NCI-H1417 (cell line): ENCODE measurements around the gene RCC1.
"Not testable (repeated sequence)": the region's sequence is repeated elsewhere in the genome, so short reads cannot be mapped to it uniquely, and the experiment has no call there.

Experiments used
- DNase-seq, 3 experiments: peaks; one replicate each; lab custom pipeline; 2025; lab: John Stamatoyannopoulos, UW

RCC1 gene

GRCh38 chr1:28512058-28512611 lies 6.3 kb downstream of the RCC1 start:
- no peak for DNase-seq

DNA sequence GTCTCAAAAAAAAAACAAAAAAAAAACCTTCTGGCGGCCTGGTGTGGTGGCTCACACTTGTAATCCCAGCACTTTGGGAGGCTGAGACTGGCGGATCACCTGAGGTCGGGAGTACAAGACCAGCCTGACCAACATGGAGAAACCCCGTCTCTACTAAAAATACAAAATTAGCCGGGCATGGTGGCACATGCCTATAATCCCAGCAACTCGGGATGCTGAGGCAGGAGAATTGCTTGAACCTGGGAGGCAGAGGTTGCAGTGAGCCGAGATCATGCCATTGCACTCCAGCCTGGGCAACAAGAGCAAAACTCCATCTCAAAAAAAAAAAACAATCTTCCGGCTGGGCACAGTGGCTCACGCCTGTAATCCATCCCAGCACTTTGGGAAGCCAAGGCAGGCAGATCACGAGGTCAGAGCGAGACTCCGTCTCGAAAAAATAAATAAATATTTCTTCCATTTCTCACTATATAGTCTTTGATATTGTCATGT lies 8.6 kb downstream of the RCC1 start:
- DNase-seq = not testable (repeated sequence)

GRCh38 chr1:28516518-28516956 lies 10.7 kb downstream of the RCC1 start:
- DNase-seq = no peak

DNA sequence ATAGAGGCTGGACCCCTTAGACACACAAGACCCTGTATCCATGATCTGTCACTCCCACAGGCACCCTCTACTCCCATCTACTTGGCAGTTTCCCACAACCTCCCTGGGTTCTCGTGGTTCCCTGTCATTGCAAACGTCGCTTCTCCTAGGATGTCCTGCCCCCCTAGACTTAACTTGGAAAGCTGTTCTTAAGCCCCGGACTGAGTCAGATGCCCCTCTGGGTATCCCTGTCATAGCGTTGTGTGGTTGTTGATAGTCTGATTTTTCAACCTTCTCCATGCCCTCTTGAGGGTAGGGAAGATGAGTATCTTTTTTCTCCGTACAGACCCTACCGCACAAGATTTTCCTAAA lies 11.8 kb downstream of the RCC1 start:
- no peak for DNase-seq

DNA sequence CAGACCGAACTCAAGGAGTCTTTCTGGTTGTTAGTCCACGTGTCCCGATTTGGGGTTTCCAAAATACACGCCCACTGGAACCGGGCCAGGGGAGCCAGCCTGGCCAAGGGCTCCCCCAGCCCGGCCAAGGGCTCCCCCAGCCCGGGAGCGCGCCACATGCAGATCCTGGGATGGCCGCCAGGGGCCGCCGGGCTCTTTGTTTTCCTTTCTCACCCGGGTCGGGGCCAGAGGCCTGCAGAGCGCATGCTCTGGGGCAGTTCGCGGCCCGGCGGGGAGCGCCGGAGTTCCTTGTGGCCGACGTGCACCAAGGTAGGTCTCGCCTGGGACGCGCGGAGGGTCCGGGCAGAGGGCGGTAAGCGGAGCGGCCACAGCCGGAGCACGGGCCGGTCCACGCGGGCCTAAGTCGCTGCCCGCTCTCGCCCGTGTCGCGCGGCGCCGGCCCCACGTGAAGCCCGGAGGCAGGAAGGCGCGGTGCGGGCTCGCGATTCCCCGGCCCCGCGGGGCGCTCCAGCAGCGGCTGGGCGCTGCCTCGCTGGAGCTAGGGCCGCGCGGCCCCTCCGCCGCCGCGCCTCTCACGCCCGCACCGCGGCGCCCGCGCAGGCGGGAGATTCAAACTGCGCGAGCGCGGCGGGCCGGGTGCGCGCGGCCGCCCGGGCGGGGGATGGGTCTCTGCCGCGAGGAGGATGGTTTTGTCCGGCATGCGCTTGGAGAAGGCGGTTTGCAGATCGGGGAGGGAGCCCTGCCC lies 12.3 kb downstream of the RCC1 start:
- DNase-seq = peak; percentile 88 to 96 (median 94)

DNA sequence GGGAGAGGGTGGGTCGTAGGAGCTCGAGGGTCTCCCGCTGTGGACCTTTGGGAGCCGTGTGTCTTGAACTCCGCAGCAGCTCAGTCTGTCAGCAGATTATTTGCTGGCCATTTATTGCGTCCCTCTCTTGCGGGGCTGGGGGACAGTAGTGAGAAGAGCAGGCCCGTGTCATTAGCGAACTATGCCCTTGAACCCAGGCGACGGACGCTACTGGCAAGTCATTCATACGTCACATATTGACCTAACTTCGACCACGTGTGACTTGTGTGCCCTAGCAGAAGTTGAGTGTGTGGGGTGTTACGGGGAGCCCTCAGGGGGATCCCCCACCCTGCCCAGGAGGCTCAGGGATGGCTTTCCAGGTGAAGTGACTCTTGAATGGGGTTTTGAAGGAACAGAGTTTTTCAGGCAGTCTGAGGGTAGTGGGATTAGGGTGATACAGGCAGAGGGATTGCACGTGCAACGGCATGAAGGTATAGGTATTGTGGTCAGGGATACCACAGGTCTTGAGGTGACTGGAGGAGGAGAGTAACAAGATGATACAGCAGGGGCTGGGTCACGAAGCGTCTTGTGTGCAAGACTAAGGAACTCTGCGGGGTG lies 13.0 kb downstream of the RCC1 start:
- DNase-seq = no peak

GRCh38 chr1:28519946-28520725 lies 14.3 kb downstream of the RCC1 start:
- no peak for DNase-seq

- not testable (repeated sequence) for DNase-seq
These were observed 15.0 kb downstream of the RCC1 start for GRCh38 chr1:28520796-28521195.

DNA sequence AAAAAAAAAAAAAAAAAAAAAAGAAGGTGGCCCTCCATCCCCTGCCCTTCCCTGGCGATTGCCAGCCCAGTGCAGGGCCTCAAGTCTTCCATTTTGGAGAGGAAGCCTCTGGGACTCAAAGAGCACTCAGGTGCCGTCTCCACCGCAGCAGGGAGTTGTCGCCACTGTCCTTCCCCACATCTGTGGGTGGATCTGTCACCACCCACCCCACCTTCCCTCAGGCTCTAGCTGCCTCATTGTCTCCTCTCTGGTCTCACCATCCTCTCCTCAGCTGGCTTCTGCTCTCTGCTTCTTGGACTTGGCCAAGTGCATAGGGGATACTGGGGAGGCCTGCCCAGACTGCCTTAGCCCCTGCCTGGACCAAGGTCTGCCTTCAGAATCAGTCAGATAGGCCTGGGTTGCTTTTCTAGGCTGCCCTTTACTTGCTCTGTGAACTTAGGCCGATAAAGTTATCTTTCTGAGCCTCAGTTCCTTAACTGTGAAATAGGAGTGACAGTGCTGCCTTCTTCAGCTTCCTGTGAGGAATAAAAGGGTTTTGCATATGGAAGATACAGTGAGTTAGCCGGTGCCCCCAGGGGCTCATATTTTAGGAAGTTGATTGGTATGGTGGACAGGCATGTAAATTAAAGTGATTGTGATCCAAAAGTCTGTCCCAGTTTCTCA lies 15.8 kb downstream of the RCC1 start:
- no peak for DNase-seq

GRCh38 chr1:28522537-28522936 lies 16.7 kb downstream of the RCC1 start:
- not testable (repeated sequence) for DNase-seq

DNA sequence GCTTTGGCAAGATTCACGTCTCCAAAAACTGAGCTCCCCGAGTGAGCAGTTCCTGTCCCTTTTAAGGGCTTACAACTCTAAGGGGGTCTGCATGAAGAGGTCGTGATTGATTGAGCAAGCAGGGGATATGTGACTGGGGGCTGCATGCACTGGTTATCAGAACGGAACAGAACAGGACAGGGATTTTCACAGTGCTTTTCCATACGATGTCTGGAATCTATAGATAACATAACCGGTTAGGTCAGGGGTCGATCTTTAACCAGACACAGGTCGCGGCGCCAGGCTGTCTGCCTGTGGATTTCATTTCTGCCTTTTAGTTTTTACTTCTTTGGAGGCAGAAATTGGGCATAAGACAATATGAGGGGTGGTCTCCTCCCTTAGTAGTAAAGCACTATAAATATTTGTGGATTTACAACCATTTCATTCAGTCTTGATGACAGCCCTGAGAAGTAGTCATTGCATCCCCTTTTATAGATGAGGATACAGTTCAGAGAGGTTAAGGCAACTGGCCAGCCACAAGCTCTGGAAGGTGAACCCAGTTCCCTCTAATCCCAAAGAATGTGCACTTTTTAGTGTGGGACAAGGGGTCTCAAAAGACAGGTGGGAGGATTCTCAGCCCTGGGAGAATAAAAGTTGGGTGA lies 19.3 kb downstream of the RCC1 start:
- not testable (repeated sequence) for DNase-seq

DNA sequence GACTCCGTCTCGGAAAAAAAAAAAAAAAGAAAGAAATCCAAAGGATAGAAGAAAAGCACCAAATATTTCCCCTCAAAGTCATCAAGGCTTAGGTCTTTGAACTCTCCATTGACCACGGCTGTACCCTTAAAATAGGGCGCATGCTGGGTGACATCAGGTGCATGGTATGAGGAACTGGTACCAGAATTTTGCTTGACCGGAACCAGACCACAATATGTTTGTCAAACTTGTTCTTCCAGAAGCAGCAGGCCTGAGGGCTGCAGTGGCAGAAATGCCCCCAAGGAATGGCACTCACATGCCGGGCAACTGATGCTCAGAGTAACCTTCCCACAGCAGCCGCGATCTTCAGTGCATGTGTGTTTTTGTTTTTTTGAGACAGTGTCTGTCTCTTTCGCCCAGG lies 21.0 kb downstream of the RCC1 start:
- DNase-seq = no peak

DNA sequence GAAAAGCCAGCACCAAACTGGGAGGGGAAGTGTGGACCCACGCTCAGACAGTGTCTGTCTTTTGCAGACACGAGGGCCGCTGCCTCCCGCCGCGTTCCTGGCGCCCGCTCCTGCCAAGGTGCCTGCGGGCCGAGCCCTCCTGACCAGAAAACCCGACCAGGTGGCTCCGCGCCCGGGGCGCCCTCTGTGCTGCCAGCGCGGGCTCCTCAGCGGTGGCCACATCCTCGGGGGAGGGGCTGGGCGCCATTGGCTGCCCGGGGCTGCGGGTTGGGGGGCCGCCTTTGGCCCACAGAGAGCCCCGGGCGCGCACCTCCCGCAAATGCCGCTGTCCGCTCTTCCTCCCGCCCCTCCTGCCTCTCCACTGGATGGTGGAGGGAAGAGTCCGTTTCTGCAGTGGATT lies 24.6 kb downstream of the RCC1 start:
- DNase-seq = no peak

GRCh38 chr1:28534671-28535070 lies 28.8 kb downstream of the RCC1 start:
- no peak for DNase-seq

DNA sequence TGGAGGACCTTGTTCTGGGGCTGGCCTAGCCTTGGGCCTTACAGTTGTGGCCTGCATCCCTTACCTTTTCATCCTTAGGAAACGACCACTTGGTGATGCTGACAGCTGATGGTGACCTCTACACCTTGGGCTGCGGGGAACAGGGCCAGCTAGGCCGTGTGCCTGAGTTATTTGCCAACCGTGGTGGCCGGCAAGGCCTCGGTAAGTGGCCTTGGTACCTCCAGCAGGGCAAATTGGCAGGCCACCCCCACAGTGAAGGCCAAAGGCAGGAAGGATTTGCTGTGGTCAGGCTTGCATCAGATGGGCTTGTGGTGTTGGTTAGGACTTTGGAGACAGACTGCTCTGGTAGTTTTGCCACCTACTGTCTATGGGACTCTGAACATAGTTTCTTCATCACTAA lies 29.3 kb downstream of the RCC1 start:
- no peak for DNase-seq

GRCh38 chr1:28537457-28538199 lies 31.8 kb downstream of the RCC1 start:
- DNase-seq = no peak

GRCh38 chr1:28538286-28538685 lies 32.4 kb downstream of the RCC1 start:
- DNase-seq = no peak

DNA sequence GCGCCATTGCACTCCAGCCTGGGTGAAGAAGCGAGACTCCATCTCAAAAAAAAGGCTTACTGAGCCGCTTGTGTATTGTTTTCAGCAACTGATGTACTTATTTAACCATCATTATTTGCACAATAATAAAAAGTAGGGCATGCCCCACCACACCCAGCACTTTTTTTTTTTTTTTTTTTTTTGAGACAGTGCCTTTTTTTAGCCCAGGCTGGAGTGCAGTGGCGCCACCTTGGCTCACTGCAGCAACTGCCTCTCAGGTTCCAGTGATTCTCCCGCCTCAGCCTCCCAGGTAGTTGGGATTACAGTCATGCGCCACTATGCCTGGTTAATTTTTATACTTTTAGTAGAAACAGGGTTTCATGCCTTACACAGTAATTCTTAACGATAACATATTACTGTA lies 34.8 kb downstream of the RCC1 start:
- peak in 1 of 3 experiments; percentile 4 for DNase-seq

DNA sequence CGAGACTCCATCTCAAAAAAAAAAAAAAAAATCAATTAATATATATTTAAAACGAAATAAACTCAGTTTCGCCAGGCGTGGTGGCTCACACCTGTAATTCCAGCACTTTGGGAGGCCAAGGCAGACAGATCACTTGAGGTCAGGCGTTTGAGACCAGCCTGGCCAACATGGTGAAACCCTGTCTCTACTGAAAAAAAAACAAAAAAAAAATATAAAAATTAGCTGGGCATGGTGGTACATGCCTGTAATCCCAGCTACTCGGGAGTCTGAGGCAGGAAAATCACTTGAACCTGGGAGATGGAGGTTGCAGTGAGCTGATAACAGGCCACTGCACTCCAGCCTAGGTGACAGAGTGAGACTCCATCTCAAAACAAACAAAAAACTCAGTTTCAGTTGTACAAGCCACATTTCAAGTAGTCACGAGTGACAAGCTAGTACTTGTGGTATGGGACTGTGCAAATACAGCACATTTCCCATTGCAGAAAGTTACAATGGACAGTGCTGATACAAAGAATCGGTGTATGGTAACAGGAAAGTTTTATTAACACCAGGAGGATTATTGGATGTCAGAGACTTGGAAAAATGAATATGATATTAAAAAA lies 35.7 kb downstream of the RCC1 start:
- not testable (repeated sequence) for DNase-seq

GRCh38 chr1:28545246-28545628 lies 39.4 kb downstream of the RCC1 start:
- no peak for DNase-seq
